A673 (cell line): Measurements from ENCODE around the gene NSMCE3. TPM values are rescaled to one million over a fixed set of nuclear protein-coding genes. Genes with fewer than 3 reads are reported as not detected.

Source experiments
- BruUV-seq: library from RNA; stranded (reverse); fragments of 400-500 nt; replicated peaks from 2 replicates; lab custom pipeline; 2021; lab: Mats Ljungman, UMichigan
- CTCF ChIA-PET: fragments of 300-600 bp; sonication (Branson Sonifier 250); formaldehyde crosslinking; loops from one replicate; lab custom pipeline; 2022; ENCODE audit warnings: antibody characterized with exemption; lab: Charles Lee
- POLR2A ChIA-PET: fragments of 300-600 bp; sonication (Branson Sonifier 250); formaldehyde crosslinking; loops from one replicate; lab custom pipeline; 2022; ENCODE audit warnings: antibody characterized with exemption; ENCODE audit not compliant: low non-redundant PET; lab: Charles Lee
- DNase-seq: peaks from one replicate; pipeline ENCODE4 v3.0.0-alpha.2; 2015; ENCODE audit warnings: low spot score
- H3K27ac ChIP-seq: fragments of 200-600 bp; sonication (generic); 2 replicates; pipeline ENCODE4 v1.5.1; 2016; ENCODE audit warnings: mixed run types, low read depth, mild to moderate bottlenecking, mixed read lengths, antibody characterized with exemption, low read length; ENCODE audit not compliant: poor library complexity, severe bottlenecking
- H3K27me3 ChIP-seq: fragments of 200-600 bp; sonication (generic); replicated peaks from 2 replicates; pipeline ENCODE4 v1.6.1; 2017; ENCODE audit warnings: mixed run types, low read depth, mild to moderate bottlenecking, mixed read lengths, antibody characterized with exemption, low read length; ENCODE audit not compliant: insufficient read depth, poor library complexity
- H3K36me3 ChIP-seq: fragments of 200-600 bp; sonication (generic); 2 replicates; pipeline ENCODE4 v1.6.1; 2016; ENCODE audit warnings: mixed run types, mild to moderate bottlenecking, mixed read lengths, antibody characterized with exemption, low read length; ENCODE audit not compliant: insufficient read depth, poor library complexity, severe bottlenecking
- H3K4me1 ChIP-seq: fragments of 200-600 bp; sonication (generic); 2 replicates; pipeline ENCODE4 v1.6.1; 2017; ENCODE audit warnings: mixed run types, mild to moderate bottlenecking, mixed read lengths, antibody characterized with exemption, low read length; ENCODE audit not compliant: insufficient read depth, poor library complexity, severe bottlenecking
- H3K4me3 ChIP-seq: fragments of 200-600 bp; sonication (generic); 2 replicates; pipeline ENCODE4 v1.5.1; 2016; ENCODE audit warnings: low read depth, mixed run types, mild to moderate bottlenecking, mixed read lengths, low read length; ENCODE audit not compliant: poor library complexity, severe bottlenecking
- H3K9me3 ChIP-seq: fragments of 200-600 bp; sonication (generic); 2 replicates; pipeline ENCODE4 v1.6.1; 2016; ENCODE audit warnings: mixed run types, low read depth, mild to moderate bottlenecking, mixed read lengths, antibody characterized with exemption, low read length; ENCODE audit not compliant: poor library complexity, severe bottlenecking
- CTCF ChIP-seq: fragments of 300-800, 200-600 bp; sonication (generic); conservative IDR thresholded peaks from 2 replicates; pipeline ENCODE4 v1.5.1; 2017; ENCODE audit warnings: low read depth, mild to moderate bottlenecking, antibody characterized with exemption, low read length, moderate library complexity, mixed read lengths
- EZH2 ChIP-seq: fragments of 200-600 bp; sonication (generic); IDR thresholded peaks from 2 replicates; pipeline ENCODE4 v1.6.1; 2017; ENCODE audit warnings: borderline replicate concordance, low read depth, mild to moderate bottlenecking, mixed read lengths, antibody characterized with exemption, low read length; ENCODE audit not compliant: poor library complexity, severe bottlenecking
- intact Hi-C: fragments of 100-400 bp; cut with micrococcal nuclease; formaldehyde crosslinking; loops from one replicate; pipeline ENCODE4 v1.10.0; 2022; ENCODE audit not compliant: unreplicated experiment
- total RNA-seq: library from RNA; stranded (reverse); gene quantifications from 2 replicates; pipeline ENCODE4 v1.2.3, GENCODE V29; 2021

Gene NSMCE3
- total RNA-seq, 1 experiment from 2014 or later = 7.2 TPM

- no peak overlapping the region for H3K4me3 ChIP-seq
- H3K4me1 ChIP-seq = no peaks in the 10 kb centered on the region
- H3K27ac ChIP-seq = no peak overlapping the region
- no peaks in the 10 kb centered on the region for H3K9me3 ChIP-seq
- peaks cover 3% of the 10 kb centered on the region for H3K27me3 ChIP-seq
- no peak for DNase-seq
- intact Hi-C loops = no loop called here
- BruUV-seq = no TSS peak
- ChIA-PET CTCF (no interaction called here), POLR2A (no interaction called here)
- TF ChIP-seq EZH2 (no peak), CTCF (no peak)
- no peaks in the 10 kb centered on the region for H3K36me3 ChIP-seq
Measured at GRCh38 chr15:29275855-29276254, 6.2 kb upstream of the NSMCE3 start.

- DNase-seq = no peak
- CTCF ChIA-PET = no interaction called here
- Histone ChIP-seq H3K27ac (no peak overlapping the region), H3K27me3 (no peaks in the 10 kb centered on the region), H3K36me3 (no peaks in the 10 kb centered on the region), H3K9me3 (no peaks in the 10 kb centered on the region), H3K4me1 (no peaks in the 10 kb centered on the region), H3K4me3 (no peak overlapping the region)
- no TSS peak for BruUV-seq
- POLR2A ChIA-PET = no interaction called here
- intact Hi-C loops = no loop called here
- TF ChIP-seq EZH2 (no peak), CTCF (no peak)
Measured at GRCh38 chr15:29274946-29275345, 5.3 kb upstream of the NSMCE3 start.

- no peaks in the 10 kb centered on the region for H3K27me3 ChIP-seq
- H3K4me3 ChIP-seq = no peak overlapping the region
- H3K9me3 ChIP-seq = no peaks in the 10 kb centered on the region
- H3K27ac ChIP-seq = no peak overlapping the region
- POLR2A ChIA-PET = no interaction called here
- TF ChIP-seq EZH2 = no peak
- TF ChIP-seq CTCF = no peak
- CTCF ChIA-PET = no interaction called here
- no peak for DNase-seq
- H3K4me1 ChIP-seq = peaks cover 5% of the 10 kb centered on the region
- no peaks in the 10 kb centered on the region for H3K36me3 ChIP-seq
- BruUV-seq = no TSS peak
- intact Hi-C loops = no loop called here
Measured at GRCh38 chr15:29272219-29272618, 2.6 kb upstream of the NSMCE3 start.
